ENCODE measurements around the gene SETD1B.
"Not testable (repeated sequence)": the region's sequence is repeated elsewhere in the genome, so short reads cannot be mapped to it uniquely, and the experiment has no call there.

Gene SETD1B

GRCh38 chr12:121828306-121828705, 24.5 kb downstream of the SETD1B start:
- DNase-seq: no peak

DNA sequence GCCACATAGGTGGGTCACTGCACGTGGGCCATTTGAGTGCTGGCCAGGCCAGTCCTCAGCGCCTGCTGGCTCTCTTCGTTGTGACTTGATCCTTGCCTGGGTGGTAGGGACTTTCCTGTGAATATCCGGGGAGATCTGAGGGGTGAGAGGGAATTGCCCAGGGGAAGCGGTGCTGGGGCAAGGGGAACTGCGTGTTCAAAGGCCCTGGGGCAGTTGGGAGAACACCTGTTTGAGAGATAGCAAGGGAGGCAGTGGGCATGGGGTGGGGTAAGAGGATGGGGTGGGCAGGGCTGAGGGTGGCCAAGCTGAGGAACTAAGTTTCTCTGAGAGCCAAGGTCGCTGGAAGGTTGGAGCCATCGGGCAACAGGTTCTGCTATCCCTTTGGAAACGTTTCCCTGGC, 25.0 kb downstream of the SETD1B start:
- DNase-seq: no peak

DNA sequence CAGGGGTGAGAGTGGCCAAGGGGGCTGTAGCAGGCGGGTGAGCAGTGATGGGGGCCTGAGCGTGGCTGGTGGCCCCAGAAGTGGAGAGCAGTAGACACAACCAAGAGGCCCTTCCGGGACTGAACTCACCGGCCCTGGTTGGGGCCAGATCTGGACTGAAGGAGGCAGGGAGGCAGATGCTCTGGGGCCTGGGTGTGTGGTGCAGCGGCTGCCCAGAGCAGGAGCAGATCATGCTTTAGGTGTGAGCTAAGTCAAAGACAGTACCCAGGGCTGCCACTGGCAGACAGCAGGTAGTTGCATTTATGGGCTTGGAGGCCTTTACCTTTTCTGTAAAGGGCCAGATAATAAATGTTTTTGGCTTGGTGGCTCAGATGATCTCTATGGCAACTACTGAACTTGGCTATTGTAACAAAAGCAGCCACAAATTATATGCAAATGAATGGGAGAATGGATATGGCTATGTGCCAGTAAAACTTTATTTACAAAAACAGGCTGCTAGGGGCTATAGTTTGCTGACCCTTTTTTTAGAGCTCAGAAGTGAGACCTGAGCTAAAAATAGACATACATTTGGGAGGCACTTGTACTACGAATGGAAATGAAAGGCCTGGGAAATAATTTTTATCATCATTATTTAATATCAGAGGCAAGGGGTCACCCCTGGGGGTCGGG, 25.6 kb downstream of the SETD1B start:
- DNase-seq: no peak

GRCh38 chr12:121830134-121830533, 26.3 kb downstream of the SETD1B start:
- DNase-seq: no peak

DNA sequence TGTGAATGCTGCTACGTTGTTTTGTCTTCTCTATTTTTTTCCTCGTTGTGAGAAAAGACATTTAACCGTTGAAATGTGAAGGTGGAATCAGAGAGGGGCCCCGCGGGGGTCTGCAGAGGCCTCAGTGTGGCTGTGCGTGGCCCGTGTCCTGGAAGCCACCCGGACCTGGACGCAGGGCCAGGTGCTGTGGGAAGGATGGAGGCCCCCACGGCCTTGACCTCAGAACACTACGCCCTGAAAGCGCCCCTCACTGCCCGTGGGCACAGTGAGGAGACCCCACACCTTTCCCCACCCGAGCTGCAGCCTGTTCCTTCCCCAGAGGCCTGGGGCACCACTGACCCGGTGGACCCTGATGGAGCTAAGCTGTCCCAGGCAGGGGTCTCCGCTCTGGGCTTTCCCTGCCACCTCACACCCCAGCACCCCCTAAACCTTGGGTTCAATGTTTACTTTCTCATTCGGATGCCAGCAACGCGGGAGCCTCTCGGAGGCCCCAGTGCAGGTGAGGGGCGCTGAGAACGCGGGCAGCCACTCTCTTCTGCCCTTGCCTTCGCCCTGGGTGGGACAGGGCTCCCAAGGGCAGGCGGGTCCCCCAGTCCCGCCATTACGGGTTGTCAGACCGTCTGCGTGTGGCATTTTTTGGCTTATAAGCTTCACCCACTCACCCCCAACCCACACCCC, 26.9 kb downstream of the SETD1B start:
- DNase-seq: no peak

DNA sequence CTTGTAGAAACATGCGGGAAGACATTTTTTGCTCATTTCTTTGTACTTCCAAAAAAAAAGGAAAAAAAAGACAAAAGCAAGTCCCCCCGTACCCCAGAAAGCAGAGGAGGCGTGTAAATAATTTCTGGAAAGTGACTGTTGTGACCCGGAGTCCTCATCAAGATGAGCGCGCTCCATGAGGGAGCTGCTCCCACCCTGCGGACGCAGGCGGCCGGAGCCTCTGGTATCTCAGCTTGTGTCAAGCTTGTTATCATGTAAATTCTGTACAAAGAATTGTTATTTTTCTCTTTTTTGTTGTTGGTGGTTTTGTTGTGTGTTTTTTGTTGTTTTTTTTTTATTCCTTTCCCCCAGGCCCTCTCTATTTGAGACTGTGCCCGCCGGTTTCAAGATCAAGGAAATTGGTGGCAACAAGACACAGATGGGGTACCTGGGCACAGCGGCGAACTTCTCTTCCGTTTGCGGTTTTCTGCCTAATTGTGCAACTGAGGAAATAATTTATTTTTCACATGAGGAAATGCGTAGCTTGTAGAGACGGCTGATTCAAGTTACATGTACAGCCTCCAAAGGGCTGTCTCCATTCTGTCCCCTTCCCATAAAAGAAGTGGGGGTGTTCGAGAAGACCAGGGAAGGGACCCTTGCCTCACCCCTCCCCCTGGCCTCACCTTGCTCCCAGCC, 27.9 kb downstream of the SETD1B start:
- DNase-seq: no peak

- no peak for DNase-seq
These were observed 33.9 kb downstream of the SETD1B start for GRCh38 chr12:121837680-121838079.

DNA sequence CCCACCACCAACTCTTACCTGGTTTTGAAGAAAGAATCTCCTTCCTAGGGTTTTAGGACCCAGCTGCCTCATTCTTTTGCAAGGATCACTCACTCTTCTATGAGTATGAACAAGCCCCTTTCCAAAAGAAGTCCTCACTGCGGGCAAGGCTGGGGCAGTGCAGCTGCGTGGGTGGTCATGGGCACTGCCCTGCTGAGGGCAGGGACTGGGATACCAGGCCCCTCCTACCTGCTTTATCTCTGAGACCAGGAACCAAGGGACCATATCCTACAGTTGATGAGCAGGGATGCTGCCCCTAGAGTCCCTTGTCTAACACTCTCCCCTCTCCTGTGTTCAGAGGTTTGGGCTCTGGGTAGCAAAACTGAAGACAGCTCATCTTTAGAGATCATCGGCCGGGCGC, 34.3 kb downstream of the SETD1B start:
- no peak for DNase-seq

GRCh38 chr12:121839106-121839992, 35.5 kb downstream of the SETD1B start:
- peak; percentile 99 for DNase-seq

DNA sequence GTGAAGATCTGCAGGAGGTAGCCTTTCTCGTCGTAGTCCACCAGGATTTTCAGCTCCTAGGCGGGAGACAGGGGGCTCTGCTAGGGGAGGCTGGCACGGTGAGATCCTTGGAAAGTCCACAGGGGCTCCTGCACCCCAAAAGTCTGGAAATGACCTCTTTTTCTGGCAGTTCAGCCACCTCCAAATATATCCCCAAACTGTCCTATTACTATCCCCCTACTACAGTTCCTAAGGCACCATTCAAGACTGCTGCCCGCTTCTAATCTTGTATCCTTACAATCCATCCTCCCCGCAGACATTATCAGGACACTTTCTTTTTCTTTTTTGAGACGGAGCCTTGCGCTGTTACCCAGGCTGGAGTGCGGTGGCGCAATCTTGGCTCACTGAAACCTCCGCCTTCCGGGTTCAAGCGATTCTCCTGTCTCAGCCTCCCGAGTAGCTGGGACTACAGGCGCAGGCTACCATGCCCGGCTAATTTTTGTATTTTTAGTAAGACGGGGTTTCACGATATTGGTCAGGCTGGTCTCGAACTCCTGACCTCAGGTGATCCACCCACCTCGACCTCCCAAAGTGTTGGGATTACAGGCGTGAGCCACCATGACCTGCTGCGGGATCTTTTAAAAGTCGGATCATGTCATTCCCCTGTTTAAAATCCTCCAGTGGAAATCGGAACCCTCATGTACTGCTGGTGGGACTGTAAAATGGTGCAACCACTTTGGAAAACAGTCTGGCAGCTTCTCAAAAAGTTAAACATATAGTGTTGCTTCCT, 36.4 kb downstream of the SETD1B start:
- DNase-seq: peak; percentile 46

- DNase-seq: no peak
These were observed 39.6 kb downstream of the SETD1B start for GRCh38 chr12:121843236-121843982.

GRCh38 chr12:121845701-121846100, 41.9 kb downstream of the SETD1B start:
- peak; percentile 74 for DNase-seq

DNA sequence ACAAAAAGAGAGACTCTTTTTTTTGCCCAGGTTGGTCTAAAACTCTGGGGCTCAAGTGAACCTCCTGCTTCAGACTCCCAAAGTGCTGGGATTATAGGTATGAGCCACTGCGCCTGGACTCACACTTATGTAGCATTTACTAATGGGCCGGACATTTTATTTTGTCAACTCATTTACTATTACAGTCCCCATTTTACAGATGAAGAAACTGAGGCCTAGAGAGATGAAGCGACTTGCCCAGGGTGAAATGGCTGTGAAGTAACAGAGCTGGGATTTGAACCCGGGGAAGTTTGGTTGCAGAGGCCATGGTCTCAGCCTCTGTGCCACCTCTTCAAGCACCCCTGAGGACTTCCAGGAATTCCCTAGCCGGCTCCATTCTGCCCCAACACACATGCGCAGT, 45.4 kb downstream of the SETD1B start:
- no peak for DNase-seq

DNA sequence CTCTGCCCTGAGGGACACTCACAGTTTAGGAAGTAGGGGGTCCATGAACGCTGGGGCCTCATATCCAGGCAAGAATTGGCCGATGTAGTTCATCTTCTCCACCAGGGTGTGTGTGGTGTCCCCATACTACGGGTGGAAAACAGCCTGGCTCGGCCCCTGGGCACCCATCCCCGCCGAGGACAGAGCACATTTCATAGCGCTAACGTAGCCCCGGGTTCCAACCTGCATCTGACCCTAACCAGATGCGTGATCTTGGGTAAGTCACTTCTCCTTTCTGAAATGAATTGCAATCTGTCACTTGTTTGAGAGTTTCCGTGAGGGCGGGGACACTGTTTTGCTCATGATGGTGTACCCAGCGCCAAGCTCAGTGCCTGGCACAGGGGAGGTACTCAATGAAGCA, 45.9 kb downstream of the SETD1B start:
- peak; percentile 48 for DNase-seq

DNA sequence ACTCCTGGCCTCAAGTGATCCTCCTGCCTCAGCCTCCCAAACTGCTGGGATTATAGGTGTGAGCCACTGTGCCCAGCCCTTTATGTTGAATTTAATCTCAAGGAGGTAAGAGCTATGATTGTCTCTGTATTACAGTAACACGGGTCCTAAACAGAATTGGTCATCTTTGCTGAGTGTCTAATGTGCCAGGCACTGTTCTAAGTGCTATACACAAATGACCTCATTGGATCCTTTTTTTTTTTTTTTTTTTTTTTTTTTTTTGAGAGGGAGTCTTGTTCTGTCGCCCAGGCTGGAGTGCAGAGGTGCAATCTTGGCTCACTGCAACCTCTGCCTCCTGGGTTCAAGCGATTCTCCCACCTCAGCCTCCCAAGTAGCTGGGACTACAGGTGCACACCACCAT, 48.6 kb downstream of the SETD1B start:
- not testable (repeated sequence) for DNase-seq

DNA sequence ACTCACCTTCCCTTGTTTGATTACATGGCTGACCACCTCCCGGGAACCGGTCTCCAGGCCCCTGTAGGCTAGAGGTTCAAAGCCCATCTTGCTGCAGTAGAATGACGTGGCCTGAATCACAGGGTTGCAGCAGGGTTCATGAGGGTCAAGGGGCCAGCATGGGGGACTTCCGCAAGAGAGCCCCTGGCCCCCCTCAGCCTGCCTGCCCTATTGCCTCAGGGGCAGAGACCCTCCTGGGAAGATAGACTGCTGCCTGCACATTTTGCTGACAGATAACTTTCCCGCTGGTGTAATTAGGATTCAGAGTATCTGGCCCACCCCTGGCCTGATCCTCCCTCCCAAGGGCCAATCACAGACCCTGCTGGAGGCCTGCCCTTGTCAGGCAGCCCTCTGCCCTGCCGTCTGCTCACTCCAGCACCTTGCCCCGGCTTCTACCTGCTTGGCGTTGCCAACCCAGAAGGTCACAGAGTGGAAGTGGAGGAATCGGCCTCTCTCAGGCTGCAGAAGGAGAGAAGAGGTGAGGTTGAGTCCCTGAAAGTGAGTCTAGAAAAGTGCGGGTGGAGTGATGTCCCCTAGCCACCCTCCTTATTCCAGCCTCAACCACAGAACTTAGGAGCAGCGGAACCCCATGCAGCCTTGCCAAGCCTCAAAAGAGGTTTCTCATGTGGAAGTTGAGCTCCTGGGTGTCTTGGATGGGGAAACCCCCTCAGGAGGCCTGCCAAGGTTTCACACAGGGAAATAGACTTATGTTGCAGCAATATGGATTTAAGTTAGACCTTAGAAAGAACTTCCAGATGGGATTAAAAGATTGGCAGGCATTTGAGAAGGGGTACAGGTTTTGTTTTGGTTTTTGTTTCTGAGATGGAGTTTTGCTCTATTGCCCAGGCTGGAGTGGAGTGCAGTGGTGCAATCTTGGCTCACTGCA, 53.8 kb downstream of the SETD1B start:
- no peak for DNase-seq

- no peak for DNase-seq
These were observed 54.5 kb downstream of the SETD1B start for GRCh38 chr12:121858318-121858661.

GRCh38 chr12:121858662-121859572, 55.1 kb downstream of the SETD1B start, which contains the start of gene HPD:
Gene HPD (minus strand): TSS chr12:121858859. CDS start chr12:121858823, 36 bp downstream.
- DNase-seq: no peak

- DNase-seq: no peak
These were observed 56.4 kb downstream of the SETD1B start for GRCh38 chr12:121860257-121860656.
